ENCODE measurements around the gene EI24. TPM values are rescaled to one million over a fixed set of nuclear protein-coding genes. Genes with fewer than 3 reads are reported as not detected.

EI24 gene
- 101 and 111 TPM in 2 replicates for total RNA-seq

DNA sequence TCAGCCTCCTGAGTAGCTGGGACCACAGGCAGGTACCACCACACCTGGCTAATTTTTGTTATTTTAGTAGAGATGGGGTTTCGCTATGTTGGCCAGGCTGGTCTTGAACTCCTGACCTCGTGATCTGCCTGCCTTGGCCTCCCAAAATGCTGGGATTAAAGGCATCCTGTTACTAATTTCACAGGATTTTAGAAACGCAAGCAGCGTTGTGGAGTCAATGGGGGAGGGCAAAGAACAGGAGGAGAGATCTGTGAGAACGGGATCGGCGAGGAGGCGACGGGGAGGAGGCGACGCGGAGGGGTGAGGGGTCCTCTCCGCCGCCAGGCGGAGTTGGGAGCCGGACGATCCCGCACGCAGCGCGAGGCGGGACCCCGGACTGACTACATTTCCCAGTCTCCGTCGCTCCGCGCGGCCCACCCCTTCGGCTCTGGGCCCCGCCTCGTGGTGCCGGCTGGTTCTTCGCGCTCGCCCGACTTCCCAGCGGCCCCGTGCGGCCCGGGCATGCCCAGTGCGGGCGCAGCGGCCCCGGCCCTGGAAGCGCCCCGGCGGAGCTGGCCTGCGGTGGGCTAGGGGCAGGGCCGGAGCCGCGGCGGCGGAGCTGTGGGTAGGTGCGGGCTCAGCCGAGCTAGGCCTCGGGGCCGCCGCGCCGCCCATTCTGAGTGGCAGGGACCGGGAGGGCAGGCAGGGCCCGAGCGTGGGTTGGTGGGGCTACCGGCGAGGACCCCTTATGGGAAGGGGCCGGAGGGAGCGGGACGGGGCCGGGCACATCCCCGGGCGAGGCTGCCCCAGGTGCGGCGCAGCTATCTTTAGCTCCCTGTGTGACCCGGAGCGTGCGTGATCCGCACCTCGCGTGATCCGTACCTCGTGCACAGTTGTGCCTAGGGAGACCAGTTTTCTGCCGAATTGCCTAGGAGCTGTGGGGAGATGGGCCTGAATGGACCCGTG is at the start of gene EI24:
TSS of gene EI24 (plus strand) at position 508 of the 945 bp plus-strand sequence. CDS start 3,051 bp downstream, outside the sequence.

DNA sequence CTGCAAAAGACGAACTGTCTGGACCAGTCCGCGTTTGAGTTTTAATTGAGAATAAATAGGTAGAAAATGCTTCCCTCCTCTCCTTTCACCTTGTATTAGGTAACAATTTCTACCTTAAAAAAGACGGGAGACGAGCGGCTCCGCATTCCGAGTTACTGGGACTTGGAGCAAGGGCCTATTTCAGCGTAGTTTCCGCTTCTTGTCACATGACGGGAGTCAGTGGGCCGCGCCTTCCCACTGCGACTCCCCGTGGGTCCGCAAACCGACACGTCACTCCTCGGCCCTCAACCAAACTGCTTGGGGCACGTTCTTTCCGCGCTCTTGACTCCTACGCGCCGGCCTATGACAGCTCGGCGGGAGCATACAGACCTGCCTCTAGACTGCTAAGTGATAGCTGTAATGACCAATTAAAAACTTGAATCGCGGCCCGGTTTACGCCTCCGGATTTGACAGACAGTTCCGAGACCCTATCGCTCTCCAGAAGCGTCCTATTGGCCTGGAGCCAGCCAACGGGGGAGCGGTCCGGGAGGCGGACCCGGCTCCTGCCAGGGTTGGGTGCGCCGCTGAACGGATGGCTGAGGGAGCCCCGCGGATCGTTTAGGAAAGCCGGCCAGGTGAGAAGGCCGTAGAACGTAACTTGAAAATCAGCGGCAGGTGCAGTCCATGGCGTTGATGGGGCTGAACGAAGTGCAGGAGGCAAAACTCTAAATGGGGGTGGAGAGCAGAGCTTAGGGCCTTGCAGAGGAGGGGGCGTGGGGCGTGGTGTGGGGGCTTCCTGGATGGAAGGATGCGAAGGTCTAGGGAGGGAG is 23.2 kb downstream of the EI24 start, which contains the start of gene STT3A:
TSS of gene STT3A (plus strand) at position 548 of the 809 bp plus-strand sequence. CDS start 3,064 bp downstream, outside the sequence.

DNA sequence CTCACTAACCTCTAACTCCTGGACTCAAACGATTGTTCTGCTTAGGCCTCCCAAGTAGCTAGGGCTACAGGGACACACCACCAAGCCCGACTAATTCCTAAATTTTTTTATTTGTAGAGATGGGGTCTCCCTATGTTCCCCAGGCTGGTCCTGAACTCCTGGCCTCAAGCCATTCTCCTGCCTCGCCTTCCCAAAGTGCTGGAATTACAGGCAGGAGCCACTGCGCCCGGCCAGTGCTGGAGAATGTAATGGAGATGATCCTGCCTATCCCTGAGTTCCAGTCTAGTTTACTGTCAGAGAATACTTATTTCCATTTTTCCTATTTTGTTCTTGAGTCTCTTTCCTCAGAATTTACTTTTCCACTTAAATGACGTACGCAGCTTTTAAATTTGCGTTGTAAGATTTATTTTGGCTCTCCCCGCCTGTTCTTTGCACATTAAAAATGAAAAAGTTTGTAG is 55.5 kb downstream of the EI24 start, which contains the start of gene CHEK1:
TSS of gene CHEK1 (plus strand) at position 408 of the 458 bp plus-strand sequence. CDS start 1,606 bp downstream, outside the sequence.

Other genes with a start within 250 kb of the EI24 start
- 23.8 and 81.0 TPM in 2 replicates for gene FEZ1, start 73.2 kb upstream of the EI24 start, total RNA-seq
- gene STT3A, start 23.4 kb downstream of the EI24 start, total RNA-seq, result 117 and 253 TPM in 2 replicates
- gene CHEK1, start 55.7 kb downstream of the EI24 start, total RNA-seq, result 28.2 and 31.2 TPM in 2 replicates
- gene ACRV1, start 111.4 kb downstream of the EI24 start, total RNA-seq, result not detected in 2 replicates
- gene PATE1, start 176.8 kb downstream of the EI24 start, total RNA-seq, result not detected in 2 replicates
- 0.16 TPM in 1 of 2 replicates, not detected in the other for gene PATE2, start 209.4 kb downstream of the EI24 start, total RNA-seq
- gene PATE3, start 218.7 kb downstream of the EI24 start, total RNA-seq, result not detected in 2 replicates

All from bladder microvascular endothelial cell (primary cell).